ENCODE results near the gene ESYT2.
"Not testable (repeated sequence)": the region's sequence is repeated elsewhere in the genome, so short reads cannot be mapped to it uniquely, and the experiment has no call there.

ESYT2 gene

GRCh38 chr7:158829342-158830210 is at the start of gene ESYT2:
ESYT2 (minus strand) TSS chr7:158829509; CDS start chr7:158829418, 91 bp downstream.
- peak; percentile 99 for DNase-seq

- DNase-seq: not testable (repeated sequence)
Observed at GRCh38 chr7:158878151-158879079, 49.1 kb upstream of the ESYT2 start.

GRCh38 chr7:158876984-158877383 is 47.7 kb upstream of the ESYT2 start:
- DNase-seq: no peak

GRCh38 chr7:158869876-158870275 is 40.6 kb upstream of the ESYT2 start:
- DNase-seq: no peak

GRCh38 chr7:158868764-158869410 is 39.6 kb upstream of the ESYT2 start:
- no peak for DNase-seq

GRCh38 chr7:158867214-158867984 is 38.1 kb upstream of the ESYT2 start:
- DNase-seq: no peak

GRCh38 chr7:158865977-158866376 is 36.7 kb upstream of the ESYT2 start:
- no peak for DNase-seq

- DNase-seq: peak in 1 of 2 experiments; percentile 15
Observed at GRCh38 chr7:158865462-158865922, 36.2 kb upstream of the ESYT2 start.

- no peak for DNase-seq
Observed at GRCh38 chr7:158864833-158865232, 35.5 kb upstream of the ESYT2 start.

- DNase-seq: no peak
Observed at GRCh38 chr7:158864507-158864820, 35.2 kb upstream of the ESYT2 start.

GRCh38 chr7:158863611-158864506 is 34.5 kb upstream of the ESYT2 start:
- peak; percentile 72 to 80 for DNase-seq

GRCh38 chr7:158862985-158863610 is 33.8 kb upstream of the ESYT2 start:
- DNase-seq: peak; percentile 23 to 50

- no peak for DNase-seq
Observed at GRCh38 chr7:158861936-158862704, 32.8 kb upstream of the ESYT2 start.

- no peak for DNase-seq
Observed at GRCh38 chr7:158861004-158861787, 31.9 kb upstream of the ESYT2 start.

GRCh38 chr7:158860394-158860793 is 31.1 kb upstream of the ESYT2 start:
- no peak for DNase-seq

GRCh38 chr7:158858592-158859503 is 29.5 kb upstream of the ESYT2 start:
- DNase-seq: no peak

GRCh38 chr7:158856883-158857668 is 27.8 kb upstream of the ESYT2 start:
- DNase-seq: no peak

Measured in activated CD4-positive, alpha-beta T cell treated with anti-CD3 and anti-CD28 coated beads, Interleukin-2, amount 50 U/mL, for 48 hours (primary cell).